PC-3 (cell line): ENCODE results near the gene ZIC4.

Source experiments
- EZH2phosphoT487 ChIP-seq: fragments of 300-600 bp; sonication (generic); IDR thresholded peaks from 2 replicates; pipeline ENCODE4 v1.6.1; 2018; ENCODE audit warnings: mild to moderate bottlenecking, antibody characterized with exemption, low read length, borderline replicate concordance
- TF ChIP-seq, protein P1 (sequence below): fragments of 300-600 bp; sonication (generic); conservative IDR thresholded peaks from 2 replicates; pipeline ENCODE4 v1.5.1; 2017; ENCODE audit warnings: antibody characterized with exemption, low read depth, mild to moderate bottlenecking, low read length

DNA sequence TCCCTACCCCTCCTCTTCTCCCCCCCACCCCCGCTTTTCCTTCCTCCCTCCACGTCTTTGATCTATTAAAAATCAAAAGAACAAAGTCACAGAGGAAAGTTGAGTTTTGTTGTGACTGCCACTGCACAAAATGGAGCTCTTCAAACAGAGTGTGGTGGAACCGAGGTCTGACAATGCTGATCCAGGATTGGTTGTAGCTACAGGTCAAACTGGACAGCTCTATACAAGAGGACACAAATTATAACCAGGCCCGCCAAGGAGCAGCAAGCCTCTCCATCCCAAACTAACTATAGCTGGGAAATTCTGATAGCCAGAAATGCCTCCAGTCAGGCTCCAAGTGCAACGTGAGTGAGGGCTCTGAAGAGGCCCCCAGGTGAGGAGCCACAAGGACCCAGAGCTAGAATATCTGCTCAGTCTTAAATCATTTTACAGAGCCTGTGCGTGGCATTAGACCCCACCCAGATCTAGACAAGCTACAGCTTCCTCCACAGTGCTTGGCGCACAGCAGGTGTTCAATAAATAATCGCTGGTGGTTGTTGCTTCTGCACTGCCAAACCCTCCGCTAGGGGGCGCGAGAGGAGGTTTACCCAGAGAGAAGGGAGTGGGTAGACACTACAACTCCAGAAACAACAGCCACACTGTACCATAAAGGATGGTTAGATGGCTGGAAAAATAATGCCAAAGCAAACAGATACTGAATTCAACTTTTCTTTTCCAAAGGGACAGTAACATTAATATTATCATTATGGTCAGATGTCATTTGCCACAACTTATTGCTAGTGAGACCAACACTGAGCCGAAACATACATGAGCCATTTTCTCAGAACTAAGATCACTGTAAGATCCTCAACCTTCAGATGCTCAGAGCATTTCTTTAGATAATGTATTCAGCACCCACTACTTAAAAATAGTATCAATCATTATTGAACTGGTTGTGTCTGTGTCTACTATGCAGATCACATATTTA lies 44.6 kb downstream of the ZIC4 start:
- TF ChIP-seq, protein P1, sequence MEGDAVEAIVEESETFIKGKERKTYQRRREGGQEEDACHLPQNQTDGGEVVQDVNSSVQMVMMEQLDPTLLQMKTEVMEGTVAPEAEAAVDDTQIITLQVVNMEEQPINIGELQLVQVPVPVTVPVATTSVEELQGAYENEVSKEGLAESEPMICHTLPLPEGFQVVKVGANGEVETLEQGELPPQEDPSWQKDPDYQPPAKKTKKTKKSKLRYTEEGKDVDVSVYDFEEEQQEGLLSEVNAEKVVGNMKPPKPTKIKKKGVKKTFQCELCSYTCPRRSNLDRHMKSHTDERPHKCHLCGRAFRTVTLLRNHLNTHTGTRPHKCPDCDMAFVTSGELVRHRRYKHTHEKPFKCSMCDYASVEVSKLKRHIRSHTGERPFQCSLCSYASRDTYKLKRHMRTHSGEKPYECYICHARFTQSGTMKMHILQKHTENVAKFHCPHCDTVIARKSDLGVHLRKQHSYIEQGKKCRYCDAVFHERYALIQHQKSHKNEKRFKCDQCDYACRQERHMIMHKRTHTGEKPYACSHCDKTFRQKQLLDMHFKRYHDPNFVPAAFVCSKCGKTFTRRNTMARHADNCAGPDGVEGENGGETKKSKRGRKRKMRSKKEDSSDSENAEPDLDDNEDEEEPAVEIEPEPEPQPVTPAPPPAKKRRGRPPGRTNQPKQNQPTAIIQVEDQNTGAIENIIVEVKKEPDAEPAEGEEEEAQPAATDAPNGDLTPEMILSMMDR: peak; percentile 78
- TF ChIP-seq EZH2phosphoT487: no peak
